Lower leg skin (tissue), 3 donors: ENCODE data around the gene XRRA1.

Source experiments
- POLR2A ChIP-seq, 2 donors: fragments of 450-650 bp; IDR thresholded peaks; one replicate each; pipeline ENCODE4 v1.6.1; 2016 to 2017; ENCODE audit warnings: antibody characterized with exemption in 2 of 2, mild to moderate bottlenecking in 1 of 2, moderate library complexity in 1 of 2
- TF ChIP-seq, protein P1 (sequence below), 3 donors: fragments of 450-650 bp; IDR thresholded peaks; one replicate each; pipeline ENCODE4 v1.5.1; 2016; ENCODE audit warnings: antibody characterized with exemption in 3 of 3, mild to moderate bottlenecking in 3 of 3, moderate library complexity in 2 of 3

DNA sequence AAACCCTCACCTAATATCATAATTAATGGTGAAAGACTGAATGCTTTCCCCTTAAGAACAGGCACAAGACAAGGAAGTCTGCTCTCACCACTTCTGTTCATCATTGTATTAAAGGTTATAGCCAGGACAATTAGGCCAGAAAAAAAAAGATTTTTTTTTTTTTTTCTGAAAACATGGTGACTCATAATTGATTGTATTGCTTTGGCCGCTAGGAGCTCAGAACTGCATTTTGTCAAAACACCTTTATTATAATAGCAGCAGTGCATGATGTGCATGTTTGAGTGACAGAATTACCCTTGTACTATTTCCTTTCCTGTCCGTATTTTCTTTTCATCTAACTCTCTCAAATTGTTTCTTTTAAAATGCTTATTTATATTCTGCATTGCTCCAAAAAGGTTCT is 102.1 kb downstream of the XRRA1 start:
- TF ChIP-seq, protein P1, sequence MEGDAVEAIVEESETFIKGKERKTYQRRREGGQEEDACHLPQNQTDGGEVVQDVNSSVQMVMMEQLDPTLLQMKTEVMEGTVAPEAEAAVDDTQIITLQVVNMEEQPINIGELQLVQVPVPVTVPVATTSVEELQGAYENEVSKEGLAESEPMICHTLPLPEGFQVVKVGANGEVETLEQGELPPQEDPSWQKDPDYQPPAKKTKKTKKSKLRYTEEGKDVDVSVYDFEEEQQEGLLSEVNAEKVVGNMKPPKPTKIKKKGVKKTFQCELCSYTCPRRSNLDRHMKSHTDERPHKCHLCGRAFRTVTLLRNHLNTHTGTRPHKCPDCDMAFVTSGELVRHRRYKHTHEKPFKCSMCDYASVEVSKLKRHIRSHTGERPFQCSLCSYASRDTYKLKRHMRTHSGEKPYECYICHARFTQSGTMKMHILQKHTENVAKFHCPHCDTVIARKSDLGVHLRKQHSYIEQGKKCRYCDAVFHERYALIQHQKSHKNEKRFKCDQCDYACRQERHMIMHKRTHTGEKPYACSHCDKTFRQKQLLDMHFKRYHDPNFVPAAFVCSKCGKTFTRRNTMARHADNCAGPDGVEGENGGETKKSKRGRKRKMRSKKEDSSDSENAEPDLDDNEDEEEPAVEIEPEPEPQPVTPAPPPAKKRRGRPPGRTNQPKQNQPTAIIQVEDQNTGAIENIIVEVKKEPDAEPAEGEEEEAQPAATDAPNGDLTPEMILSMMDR (IDR thresholded peaks at IDR 0.05) = no peak
- no peak for TF ChIP-seq POLR2A (IDR thresholded peaks at IDR 0.05)
